ENCODE measurements around the gene GPATCH2.
"Not testable (repeated sequence)": the region's sequence is repeated elsewhere in the genome, so short reads cannot be mapped to it uniquely, and the experiment has no call there.

GPATCH2 gene

GRCh38 chr1:217534566-217534965 lies 96.3 kb downstream of the GPATCH2 start:
- DNase-seq (ENCODE audit: low read depth): no peak
- H3K4me3 ChIP-seq (ENCODE audit: low read depth, low read length): no peak overlapping the region

- no peak for DNase-seq (ENCODE audit: low read depth)
- H3K4me3 ChIP-seq (ENCODE audit: low read depth, low read length): no peak overlapping the region
These were observed 102.6 kb downstream of the GPATCH2 start for GRCh38 chr1:217528271-217528670.

- no peak overlapping the region for H3K4me3 ChIP-seq (ENCODE audit: low read depth, low read length)
- no peak for DNase-seq (ENCODE audit: low read depth)
These were observed 103.7 kb downstream of the GPATCH2 start for GRCh38 chr1:217527151-217527550.

- no peak for DNase-seq (ENCODE audit: low read depth)
These were observed 104.3 kb downstream of the GPATCH2 start for GRCh38 chr1:217526636-217527035.

GRCh38 chr1:217525773-217526490 lies 105.0 kb downstream of the GPATCH2 start:
- no peak overlapping the region for H3K4me3 ChIP-seq (ENCODE audit: low read depth, low read length)
- DNase-seq (ENCODE audit: low read depth): no peak

More at GRCh38 chr1:217526636-217527035, 104.3 kb downstream of the GPATCH2 start:
- no peak overlapping the region for H3K4me3 ChIP-seq (ENCODE audit: low read depth, low read length)

GRCh38 chr1:217524787-217525520 lies 105.9 kb downstream of the GPATCH2 start:
- no peak for DNase-seq (ENCODE audit: low read depth)
- no peak overlapping the region for H3K4me3 ChIP-seq (ENCODE audit: low read depth, low read length)

GRCh38 chr1:217523921-217524320 lies 107.0 kb downstream of the GPATCH2 start:
- not testable (repeated sequence) for DNase-seq (ENCODE audit: low read depth); H3K4me3 ChIP-seq (ENCODE audit: low read depth, low read length)

GRCh38 chr1:217522277-217522676 lies 108.6 kb downstream of the GPATCH2 start:
- no peak overlapping the region for H3K4me3 ChIP-seq (ENCODE audit: low read depth, low read length)
- no peak for DNase-seq (ENCODE audit: low read depth)

- no peak overlapping the region for H3K4me3 ChIP-seq (ENCODE audit: low read depth, low read length)
- no peak for DNase-seq (ENCODE audit: low read depth)
These were observed 109.6 kb downstream of the GPATCH2 start for GRCh38 chr1:217521317-217521716.

GRCh38 chr1:217506878-217507277 lies 124.0 kb downstream of the GPATCH2 start:
- H3K4me3 ChIP-seq (ENCODE audit: low read depth, low read length): no peak overlapping the region
- no peak for DNase-seq (ENCODE audit: low read depth)

GRCh38 chr1:217498209-217498608 lies 132.7 kb downstream of the GPATCH2 start:
- H3K4me3 ChIP-seq (ENCODE audit: low read depth, low read length): no peak overlapping the region
- DNase-seq (ENCODE audit: low read depth): no peak

GRCh38 chr1:217495249-217495648 lies 135.6 kb downstream of the GPATCH2 start:
- no peak overlapping the region for H3K4me3 ChIP-seq (ENCODE audit: low read depth, low read length)
- DNase-seq (ENCODE audit: low read depth): no peak

- DNase-seq (ENCODE audit: low read depth): no peak
- no peak overlapping the region for H3K4me3 ChIP-seq (ENCODE audit: low read depth, low read length)
These were observed 136.1 kb downstream of the GPATCH2 start for GRCh38 chr1:217494767-217495166.

GRCh38 chr1:217493290-217493689 lies 137.6 kb downstream of the GPATCH2 start:
- no peak for DNase-seq (ENCODE audit: low read depth)
- H3K4me3 ChIP-seq (ENCODE audit: low read depth, low read length): no peak overlapping the region

GRCh38 chr1:217484871-217485270 lies 146.0 kb downstream of the GPATCH2 start:
- no peak for DNase-seq (ENCODE audit: low read depth)
- H3K4me3 ChIP-seq (ENCODE audit: low read depth, low read length): no peak overlapping the region

GRCh38 chr1:217482356-217483102 lies 148.4 kb downstream of the GPATCH2 start:
- H3K4me3 ChIP-seq (ENCODE audit: low read depth, low read length): no peak overlapping the region
- peak; percentile 70 for DNase-seq (ENCODE audit: low read depth)

- DNase-seq (ENCODE audit: low read depth): no peak
- H3K4me3 ChIP-seq (ENCODE audit: low read depth, low read length): no peak overlapping the region
These were observed 152.4 kb downstream of the GPATCH2 start for GRCh38 chr1:217478450-217478849.

- no peak for DNase-seq (ENCODE audit: low read depth)
- no peak overlapping the region for H3K4me3 ChIP-seq (ENCODE audit: low read depth, low read length)
These were observed 158.0 kb downstream of the GPATCH2 start for GRCh38 chr1:217472915-217473314.

- H3K4me3 ChIP-seq (ENCODE audit: low read depth, low read length): no peak overlapping the region
- no peak for DNase-seq (ENCODE audit: low read depth)
These were observed 159.5 kb downstream of the GPATCH2 start for GRCh38 chr1:217471403-217471802.

GRCh38 chr1:217469983-217470382 lies 160.9 kb downstream of the GPATCH2 start:
- H3K4me3 ChIP-seq (ENCODE audit: low read depth, low read length): no peak overlapping the region
- no peak for DNase-seq (ENCODE audit: low read depth)
